NK-92 (cell line): ENCODE results near the gene SERPINA1.

Experiments used
- DNase-seq: peaks from one replicate; lab custom pipeline; 2025; ENCODE audit not compliant: unreplicated experiment; lab: John Stamatoyannopoulos, UW

SERPINA1 gene

GRCh38 chr14:94398182-94398479 lies 9.7 kb upstream of the SERPINA1 start:
- DNase-seq = no peak

GRCh38 chr14:94397289-94398181 lies 9.1 kb upstream of the SERPINA1 start:
- DNase-seq = no peak

DNA sequence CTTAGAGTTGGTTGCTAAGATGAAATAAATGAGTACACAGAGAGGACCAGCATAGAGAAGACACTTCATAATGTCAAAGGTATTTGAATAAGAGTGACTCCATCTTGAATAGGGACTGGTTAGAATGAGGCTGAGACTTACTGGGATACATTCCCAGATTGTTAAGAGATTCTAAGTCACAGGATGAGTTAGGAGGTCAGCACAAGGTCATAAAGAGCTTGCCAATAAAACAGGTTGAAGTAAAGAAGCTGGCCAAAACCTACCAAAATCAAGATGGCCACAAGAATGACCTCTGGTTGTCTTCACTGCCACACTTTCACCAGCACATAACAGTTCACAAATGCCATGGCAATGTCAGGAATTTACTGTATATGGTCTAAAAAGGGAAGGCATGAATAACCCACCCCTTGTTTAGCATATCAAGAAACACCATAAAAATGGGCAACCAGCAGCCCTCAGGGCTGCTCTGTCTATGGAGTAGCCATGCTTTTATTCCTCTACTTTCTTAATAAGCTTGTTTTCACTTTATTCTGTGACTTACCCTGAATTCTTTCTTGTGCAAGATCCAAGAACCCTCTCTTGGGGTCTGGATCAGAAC lies 8.3 kb upstream of the SERPINA1 start:
- no peak for DNase-seq

GRCh38 chr14:94395888-94396574 lies 7.6 kb upstream of the SERPINA1 start:
- DNase-seq = no peak

DNA sequence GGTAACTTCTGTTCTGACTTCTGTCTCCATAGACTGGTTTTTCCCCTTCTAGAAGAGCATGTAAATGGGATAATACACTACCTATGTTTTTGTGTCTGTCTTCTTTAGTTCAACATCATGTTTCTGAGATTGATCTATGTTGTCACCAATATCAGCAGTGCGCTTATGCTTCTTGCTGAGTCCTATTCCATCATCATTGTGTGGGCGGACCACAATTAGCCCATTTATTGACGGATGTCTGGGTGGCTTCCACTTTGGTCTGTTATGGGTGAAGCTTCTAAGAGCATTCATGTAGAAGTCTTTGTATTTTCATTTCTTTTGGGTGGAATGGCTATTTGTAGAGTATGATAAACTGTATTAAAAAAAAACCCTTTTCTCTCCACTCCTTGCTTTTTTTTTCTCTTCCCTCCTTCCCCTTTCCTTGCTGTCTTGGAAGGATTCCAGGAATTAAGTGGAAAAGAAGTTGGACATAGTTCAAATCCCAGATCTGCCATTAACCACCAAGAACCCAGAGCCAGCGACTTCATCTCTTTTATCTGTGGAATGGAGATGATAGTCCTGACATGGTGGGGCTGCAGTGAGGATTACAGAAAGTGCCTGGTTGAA lies 7.0 kb upstream of the SERPINA1 start:
- no peak for DNase-seq

- no peak for DNase-seq
Measured at GRCh38 chr14:94394581-94395207, 6.3 kb upstream of the SERPINA1 start.

- no peak for DNase-seq
Measured at GRCh38 chr14:94394025-94394493, 5.7 kb upstream of the SERPINA1 start.

GRCh38 chr14:94393474-94393873 lies 5.1 kb upstream of the SERPINA1 start:
- DNase-seq = no peak

DNA sequence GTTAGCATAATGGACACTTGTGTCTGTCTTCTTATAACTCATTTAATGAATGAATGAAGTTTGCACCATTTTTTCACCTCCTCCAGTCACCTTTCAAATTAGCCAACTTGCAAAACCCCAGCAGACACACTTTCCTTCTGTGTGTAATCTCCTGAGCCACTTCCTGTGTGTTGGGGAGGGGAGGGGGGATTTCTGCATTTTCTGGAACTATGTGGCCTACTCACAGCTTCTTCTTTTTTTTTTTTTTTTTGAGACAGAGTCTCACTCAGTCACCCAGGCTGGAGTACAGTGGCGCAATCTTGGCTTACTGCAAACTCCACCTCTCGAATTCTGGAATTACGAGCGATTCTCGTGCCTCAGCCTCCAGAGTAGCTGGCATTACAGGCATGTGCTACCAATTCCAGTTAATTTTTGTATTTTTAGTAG lies 4.1 kb upstream of the SERPINA1 start:
- DNase-seq = no peak

GRCh38 chr14:94391281-94391975 lies 3.0 kb upstream of the SERPINA1 start:
- DNase-seq = no peak

GRCh38 chr14:94390372-94391086 lies 2.1 kb upstream of the SERPINA1 start:
- DNase-seq = no peak

GRCh38 chr14:94389731-94390371 lies 1.4 kb upstream of the SERPINA1 start:
- DNase-seq = no peak

DNA sequence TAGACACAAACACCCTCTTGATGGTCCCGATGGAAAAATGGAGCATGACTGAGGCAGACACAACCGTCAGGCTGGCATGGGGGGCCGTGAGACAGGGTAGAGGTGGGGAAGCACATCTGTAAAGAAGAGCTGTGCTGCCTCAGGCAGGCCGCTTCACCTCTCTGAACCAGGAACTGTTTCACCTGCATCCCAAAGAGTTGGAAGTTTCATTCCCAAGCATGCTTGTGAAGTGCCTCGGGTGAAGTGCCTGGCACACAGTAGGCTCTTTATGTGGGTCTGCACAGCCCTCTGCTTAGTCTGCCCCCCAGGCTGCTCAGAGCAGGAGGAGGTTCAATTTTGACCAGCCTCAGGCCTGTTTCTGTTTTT lies 685 bp upstream of the SERPINA1 start:
- DNase-seq = no peak

- no peak for DNase-seq
Measured at GRCh38 chr14:94388027-94388383, 397 bp downstream of the SERPINA1 start.

GRCh38 chr14:94387051-94388026 lies 1.1 kb downstream of the SERPINA1 start:
- DNase-seq = no peak

DNA sequence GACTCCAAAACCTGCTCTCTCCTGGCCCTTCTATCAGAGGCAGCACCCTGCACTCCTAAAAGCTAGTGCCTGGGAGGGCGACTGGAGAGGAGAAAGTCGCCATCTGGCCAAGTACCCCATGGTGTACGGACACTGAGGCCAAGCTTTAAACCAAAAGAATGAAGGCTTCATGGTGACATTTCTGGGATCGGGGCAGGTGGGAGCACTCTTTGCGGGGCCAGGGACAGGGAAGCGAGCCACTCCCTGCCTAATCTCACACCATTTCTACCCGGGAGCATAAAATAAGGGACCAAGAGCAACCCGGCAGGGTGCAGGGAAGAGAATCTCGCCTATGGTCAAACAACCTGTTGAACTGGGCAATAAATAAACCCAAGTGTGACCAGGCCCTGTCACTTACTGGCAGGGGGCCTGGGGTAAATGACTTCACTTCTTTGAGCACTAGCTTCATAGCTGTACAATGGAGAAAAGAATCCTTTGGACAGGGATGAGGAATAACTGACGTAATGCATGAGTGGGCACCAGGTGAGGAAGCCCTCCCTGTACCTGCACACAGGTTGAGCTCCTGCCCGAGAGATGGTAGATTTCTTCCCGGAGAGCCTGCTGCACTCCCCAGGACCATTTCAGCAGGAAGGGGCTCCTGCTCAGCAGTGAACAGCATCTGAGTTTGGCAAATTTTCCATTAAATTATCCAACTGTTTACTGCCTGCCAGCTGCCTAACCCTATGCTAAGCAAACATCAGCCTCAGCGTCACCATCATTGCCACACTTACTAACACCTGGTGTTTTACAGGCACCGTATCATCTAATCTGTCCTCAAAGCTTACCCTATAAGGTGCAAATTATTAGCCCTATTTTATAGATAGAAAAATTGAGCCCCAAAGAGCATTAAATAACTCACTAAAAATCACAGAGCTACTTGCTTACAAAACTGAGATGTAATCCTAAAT lies 2.0 kb downstream of the SERPINA1 start:
- no peak for DNase-seq

GRCh38 chr14:94385553-94386057 lies 2.8 kb downstream of the SERPINA1 start:
- no peak for DNase-seq
